Fibroblast of villous mesenchyme (primary cell): ENCODE results near the gene NREP. TPM values are rescaled to one million over a fixed set of nuclear protein-coding genes. Genes with fewer than 3 reads are reported as not detected.

Experiments
- DNase-seq: peaks from one replicate; pipeline ENCODE4 v3.0.0-alpha.2; 2010; ENCODE audit warnings: low read depth
- H3K4me3 ChIP-seq: 2 replicates; pipeline ENCODE4 v1.5.1; 2011; ENCODE audit warnings: low read depth, mild to moderate bottlenecking, low read length
- total RNA-seq: library from RNA; depleted of rRNA; stranded (reverse); fragments of >200 nt; gene quantifications from 2 replicates; pipeline ENCODE4 v1.2.3, GENCODE V29; 2012
- TF ChIP-seq, protein P1 (sequence below): IDR thresholded peaks from 2 replicates; pipeline ENCODE4 v1.5.1; 2012; ENCODE audit warnings: low read depth, mild to moderate bottlenecking, low read length; ENCODE audit not compliant: insufficient read depth

Gene NREP
- total RNA-seq, 1 donor: 146 TPM

DNA sequence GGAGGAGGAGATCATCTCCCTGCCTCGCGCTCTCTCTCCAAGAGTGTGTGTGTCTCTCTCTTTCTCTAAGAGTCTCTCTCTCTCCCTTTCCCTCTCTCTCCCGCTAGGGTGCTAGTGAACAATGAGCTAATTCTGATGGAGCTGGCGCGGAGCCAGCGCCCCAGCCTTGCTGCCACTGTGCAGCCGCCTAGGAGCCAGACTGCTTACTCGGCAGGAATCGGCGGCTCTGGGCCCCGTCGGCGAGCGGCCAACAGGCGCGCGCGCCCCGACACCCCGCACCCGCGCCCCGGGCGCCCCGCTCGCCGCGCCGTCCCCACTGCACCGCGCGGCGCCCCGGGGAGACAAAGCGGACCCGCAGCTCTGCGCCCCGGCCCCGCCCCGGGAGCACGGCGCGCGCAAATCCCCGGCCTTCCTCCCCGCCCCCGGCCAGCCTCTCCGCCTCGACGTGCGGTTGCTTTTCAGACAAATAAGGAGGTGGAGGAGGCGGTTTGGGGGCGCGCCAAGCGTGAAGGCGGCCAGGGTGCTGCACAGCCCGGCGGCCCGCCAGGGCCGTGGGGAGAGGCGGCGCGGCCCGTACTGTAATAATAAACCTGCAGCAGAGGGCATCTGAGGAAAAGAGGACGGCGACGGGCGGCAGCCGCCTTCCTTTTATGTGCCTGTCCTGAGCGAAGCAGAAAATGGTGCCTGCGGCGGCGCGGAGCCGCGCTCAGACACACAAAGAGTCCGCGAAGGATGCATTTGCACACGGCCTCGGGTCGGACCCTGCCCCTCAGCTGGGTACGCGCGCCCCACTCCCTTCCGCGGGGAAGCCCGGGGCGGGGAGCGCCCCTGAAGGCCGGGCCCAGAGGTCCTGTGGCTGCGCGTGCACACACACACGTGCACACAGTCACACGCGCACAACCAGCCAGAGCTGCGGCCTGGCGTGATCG lies 625 bp upstream of the NREP start:
- peak; percentile 97 for DNase-seq
- peak overlapping the region; percentile 96 for H3K4me3 ChIP-seq
- TF ChIP-seq, protein P1, sequence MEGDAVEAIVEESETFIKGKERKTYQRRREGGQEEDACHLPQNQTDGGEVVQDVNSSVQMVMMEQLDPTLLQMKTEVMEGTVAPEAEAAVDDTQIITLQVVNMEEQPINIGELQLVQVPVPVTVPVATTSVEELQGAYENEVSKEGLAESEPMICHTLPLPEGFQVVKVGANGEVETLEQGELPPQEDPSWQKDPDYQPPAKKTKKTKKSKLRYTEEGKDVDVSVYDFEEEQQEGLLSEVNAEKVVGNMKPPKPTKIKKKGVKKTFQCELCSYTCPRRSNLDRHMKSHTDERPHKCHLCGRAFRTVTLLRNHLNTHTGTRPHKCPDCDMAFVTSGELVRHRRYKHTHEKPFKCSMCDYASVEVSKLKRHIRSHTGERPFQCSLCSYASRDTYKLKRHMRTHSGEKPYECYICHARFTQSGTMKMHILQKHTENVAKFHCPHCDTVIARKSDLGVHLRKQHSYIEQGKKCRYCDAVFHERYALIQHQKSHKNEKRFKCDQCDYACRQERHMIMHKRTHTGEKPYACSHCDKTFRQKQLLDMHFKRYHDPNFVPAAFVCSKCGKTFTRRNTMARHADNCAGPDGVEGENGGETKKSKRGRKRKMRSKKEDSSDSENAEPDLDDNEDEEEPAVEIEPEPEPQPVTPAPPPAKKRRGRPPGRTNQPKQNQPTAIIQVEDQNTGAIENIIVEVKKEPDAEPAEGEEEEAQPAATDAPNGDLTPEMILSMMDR: peak; percentile 45

DNA sequence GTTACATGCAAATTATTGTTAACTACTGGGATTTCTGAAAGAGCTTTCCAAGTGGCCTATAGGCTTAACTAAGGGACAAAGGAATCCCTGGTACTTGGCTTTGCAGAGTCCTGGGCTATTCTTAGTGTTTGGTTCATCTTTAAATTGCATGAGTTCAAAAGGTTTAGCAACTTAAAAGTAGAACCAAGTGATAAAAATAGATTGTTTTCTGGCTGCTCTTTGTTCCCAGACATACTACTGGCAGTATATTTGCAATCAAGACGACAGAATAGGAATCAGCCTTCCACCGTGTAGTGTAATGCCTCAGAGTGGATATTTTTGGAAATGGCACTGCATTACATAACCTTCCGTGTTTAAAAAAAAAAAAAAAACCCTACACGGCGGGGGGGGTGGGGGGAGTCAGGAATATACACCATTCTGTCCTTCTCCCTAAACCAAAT lies 1.0 kb downstream of the NREP start:
- TF ChIP-seq, protein P1: no peak
- H3K4me3 ChIP-seq: peak overlapping the region; percentile 96
- DNase-seq: peak; percentile 54

DNA sequence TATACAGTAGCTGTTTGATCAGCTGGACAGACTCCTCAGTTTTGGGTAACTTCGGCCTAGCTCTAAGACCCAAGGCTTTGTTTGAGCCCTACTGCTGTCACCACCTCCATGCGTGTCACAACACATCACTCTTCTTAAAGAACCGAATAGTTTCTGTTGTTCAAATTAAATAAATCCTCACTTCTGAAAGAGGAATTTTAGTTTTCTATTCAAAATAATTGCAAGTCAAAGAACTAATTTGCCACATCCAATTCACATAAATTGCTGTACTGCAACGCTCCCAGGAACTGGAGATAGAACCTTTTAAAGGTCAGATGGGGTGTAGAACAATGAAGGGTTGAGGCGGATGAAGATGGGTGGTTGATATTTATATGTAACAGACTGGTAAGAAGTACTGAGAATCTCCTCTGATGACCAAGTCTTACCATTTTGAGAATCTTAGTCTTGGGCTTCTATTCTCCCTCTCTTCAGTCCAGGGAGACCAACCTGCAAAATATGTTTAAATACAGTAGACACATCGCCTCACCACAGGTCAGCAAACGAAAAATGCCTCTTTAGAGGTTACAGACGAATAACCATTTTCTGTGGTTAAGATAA lies 1.6 kb downstream of the NREP start:
- TF ChIP-seq, protein P1: no peak
- H3K4me3 ChIP-seq: peak overlapping the region; percentile 96
- no peak for DNase-seq

DNA sequence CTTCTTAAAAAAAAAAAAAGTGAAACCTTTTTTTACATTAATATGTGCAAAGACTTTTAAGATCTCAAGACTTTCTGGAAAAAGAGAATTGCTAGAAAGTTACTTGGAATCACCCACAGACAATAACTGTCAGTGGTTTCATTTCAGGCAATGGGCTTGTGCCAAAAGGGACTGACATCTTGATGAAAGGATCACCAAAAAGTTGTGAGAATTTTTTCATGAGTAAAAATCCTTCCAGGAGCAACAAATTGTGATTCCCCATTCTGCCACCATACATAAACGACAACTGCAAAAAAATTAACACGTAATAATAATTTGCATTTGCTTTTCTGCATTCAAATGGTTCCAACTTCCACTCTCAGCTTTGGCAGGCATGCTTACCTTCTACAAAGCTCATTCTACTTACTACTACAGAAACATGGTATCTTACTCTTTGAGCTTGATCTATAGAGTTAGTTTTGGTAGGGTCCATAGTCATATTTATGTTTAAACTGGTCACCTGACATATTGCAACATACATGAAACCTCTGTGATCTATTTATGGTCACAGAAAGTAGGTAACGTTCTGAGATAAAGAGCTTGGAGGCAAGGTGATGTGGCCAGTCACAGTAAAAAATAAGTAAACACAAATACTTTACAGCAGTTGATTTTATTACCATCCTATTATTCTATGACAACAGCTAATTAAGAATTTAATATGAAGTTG lies 3.0 kb downstream of the NREP start:
- DNase-seq: no peak
- TF ChIP-seq, protein P1: no peak
- peak overlapping the region; percentile 96 for H3K4me3 ChIP-seq

DNA sequence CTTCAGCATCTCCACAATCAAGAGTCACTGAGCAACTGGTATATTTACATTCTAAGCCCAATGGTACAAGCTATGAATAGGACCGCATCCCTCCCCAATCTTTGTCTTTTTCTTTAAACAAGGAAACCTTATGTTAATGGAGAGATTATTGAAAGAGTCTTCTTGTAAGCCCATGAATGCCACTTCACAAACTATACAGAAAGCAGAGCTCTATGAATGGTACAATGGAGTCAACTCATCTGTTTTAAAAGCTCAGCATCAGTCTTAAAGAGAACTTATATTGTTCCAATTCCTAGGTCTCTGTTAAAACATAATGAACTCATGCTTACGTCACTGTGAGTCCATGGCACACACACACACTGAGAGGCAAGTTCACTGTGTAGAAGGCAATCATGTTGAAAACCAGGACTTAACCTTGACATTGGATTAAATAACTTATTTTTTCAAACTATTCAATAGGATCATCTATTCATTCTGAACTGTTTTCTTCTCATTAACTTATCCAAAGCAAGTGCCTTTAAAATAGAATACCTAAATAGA lies 4.5 kb downstream of the NREP start:
- no peak for DNase-seq
- peak overlapping the region; percentile 96 for H3K4me3 ChIP-seq
- TF ChIP-seq, protein P1: no peak

DNA sequence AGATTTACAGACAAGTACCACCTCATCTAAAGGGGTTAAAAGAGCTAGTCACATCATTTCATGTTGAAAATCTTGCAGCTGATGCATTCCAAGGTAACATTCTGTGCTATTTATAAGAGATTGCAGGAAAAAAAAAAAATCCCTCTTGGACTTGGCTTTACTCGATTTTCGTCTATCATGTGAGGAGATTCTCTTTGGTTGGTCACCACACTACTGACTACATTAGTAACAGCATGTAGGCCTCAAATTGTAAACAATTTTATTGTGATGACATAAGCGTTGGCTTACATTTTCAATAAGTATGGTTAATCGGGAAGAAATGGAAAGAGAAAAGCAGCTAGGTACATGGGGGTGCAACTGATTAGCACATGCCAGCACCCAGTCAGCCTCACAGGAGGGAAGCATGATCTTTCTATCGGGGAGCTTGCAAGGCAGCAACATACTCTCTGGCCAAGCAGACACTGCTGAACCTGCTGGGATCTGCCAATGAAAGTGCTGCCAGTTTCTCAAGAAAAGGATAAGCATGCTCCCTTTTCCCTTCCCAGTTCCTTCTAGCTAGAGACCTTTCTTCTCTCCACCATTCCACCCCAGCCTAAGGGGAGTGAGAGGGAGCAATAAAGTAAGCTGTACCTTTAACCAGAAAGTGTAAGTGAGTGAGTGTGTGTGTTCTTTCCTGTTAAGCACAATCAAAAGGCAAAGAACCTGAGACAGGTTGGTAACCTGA lies 7.5 kb downstream of the NREP start:
- no peak overlapping the region for H3K4me3 ChIP-seq
- DNase-seq: no peak
- TF ChIP-seq, protein P1: no peak
